Vagina (tissue), 2 donors: ENCODE results near the gene PRIM2.
"Not testable (repeated sequence)": the region's sequence is repeated elsewhere in the genome, so short reads cannot be mapped to it uniquely, and the experiment has no call there.

ENCODE experiments used
- POLR2A ChIP-seq, 2 donors: fragments of 450-650 bp; IDR thresholded peaks; one replicate each; pipeline ENCODE4 v1.6.1; 2017; ENCODE audit warnings: antibody characterized with exemption in 2 of 2, mild to moderate bottlenecking in 2 of 2, moderate library complexity in 2 of 2
- POLR2AphosphoS5 ChIP-seq, 2 donors: sonication (generic); formaldehyde crosslinking; IDR thresholded peaks; one replicate each; pipeline ENCODE4 v1.9.0; 2017; ENCODE audit warnings: antibody characterized with exemption in 2 of 2, mild to moderate bottlenecking in 2 of 2, low read depth in 1 of 2; ENCODE audit not compliant: insufficient read depth in 1 of 2
- TF ChIP-seq, protein P1 (sequence below), 3 experiments: fragments of 450-650 bp in 2 of 3; fragments of 200-600 bp in 1 of 3; sonication (generic) in 1 of 3; IDR thresholded peaks; one replicate each; pipeline ENCODE4 v1.5.1; 2017 to 2019; ENCODE audit warnings: antibody characterized with exemption in 3 of 3, mild to moderate bottlenecking in 2 of 3, moderate library complexity in 2 of 3

DNA sequence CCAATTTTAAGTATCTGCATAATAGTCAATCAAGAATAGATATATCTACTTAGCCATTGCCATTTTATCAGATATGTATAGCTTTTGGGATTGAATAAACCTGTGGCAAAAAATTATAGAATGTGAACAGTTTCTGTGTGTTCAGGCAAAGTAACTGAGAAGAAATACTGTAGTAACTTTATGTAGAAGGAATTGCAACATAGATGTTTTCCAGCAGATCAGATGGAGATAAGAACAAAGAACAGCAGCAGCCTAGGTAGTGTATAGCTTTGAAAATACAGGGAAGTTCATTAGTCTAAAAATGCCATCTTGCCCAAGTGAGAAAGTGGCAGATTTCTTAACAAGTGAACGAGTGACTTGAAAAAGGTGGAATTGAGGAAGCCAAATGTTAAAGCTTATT lies 197.7 kb downstream of the PRIM2 start:
- TF ChIP-seq, protein P1, sequence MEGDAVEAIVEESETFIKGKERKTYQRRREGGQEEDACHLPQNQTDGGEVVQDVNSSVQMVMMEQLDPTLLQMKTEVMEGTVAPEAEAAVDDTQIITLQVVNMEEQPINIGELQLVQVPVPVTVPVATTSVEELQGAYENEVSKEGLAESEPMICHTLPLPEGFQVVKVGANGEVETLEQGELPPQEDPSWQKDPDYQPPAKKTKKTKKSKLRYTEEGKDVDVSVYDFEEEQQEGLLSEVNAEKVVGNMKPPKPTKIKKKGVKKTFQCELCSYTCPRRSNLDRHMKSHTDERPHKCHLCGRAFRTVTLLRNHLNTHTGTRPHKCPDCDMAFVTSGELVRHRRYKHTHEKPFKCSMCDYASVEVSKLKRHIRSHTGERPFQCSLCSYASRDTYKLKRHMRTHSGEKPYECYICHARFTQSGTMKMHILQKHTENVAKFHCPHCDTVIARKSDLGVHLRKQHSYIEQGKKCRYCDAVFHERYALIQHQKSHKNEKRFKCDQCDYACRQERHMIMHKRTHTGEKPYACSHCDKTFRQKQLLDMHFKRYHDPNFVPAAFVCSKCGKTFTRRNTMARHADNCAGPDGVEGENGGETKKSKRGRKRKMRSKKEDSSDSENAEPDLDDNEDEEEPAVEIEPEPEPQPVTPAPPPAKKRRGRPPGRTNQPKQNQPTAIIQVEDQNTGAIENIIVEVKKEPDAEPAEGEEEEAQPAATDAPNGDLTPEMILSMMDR (IDR thresholded peaks at IDR 0.05): not testable (repeated sequence)
- TF ChIP-seq POLR2A (IDR thresholded peaks at IDR 0.05); POLR2AphosphoS5 (IDR thresholded peaks at IDR 0.05; ENCODE audit: insufficient read depth in 1 of 2, low read depth in 1 of 2): not testable (repeated sequence)
